ENCODE results near the gene WDR82.

DNA sequence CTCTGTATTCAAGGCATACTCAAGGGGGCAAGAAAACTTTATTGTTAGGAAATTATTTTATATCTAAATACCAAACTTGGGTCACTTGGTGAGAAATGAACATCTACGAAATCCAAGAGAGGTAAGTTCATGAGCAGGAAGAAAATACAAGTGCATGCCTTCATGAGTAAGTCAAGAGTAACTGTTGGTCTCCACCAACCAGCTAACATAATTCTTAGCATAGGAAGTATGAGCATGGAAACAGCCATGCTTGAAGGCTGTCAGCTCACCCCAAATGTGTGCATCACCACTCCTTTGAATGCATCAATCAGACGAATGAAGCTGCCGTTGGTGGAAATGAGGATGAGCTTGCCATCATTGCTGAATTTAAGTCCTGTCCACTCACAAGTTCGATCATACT, 19.0 kb downstream of the WDR82 start:
- TF ChIP-seq, protein P1, sequence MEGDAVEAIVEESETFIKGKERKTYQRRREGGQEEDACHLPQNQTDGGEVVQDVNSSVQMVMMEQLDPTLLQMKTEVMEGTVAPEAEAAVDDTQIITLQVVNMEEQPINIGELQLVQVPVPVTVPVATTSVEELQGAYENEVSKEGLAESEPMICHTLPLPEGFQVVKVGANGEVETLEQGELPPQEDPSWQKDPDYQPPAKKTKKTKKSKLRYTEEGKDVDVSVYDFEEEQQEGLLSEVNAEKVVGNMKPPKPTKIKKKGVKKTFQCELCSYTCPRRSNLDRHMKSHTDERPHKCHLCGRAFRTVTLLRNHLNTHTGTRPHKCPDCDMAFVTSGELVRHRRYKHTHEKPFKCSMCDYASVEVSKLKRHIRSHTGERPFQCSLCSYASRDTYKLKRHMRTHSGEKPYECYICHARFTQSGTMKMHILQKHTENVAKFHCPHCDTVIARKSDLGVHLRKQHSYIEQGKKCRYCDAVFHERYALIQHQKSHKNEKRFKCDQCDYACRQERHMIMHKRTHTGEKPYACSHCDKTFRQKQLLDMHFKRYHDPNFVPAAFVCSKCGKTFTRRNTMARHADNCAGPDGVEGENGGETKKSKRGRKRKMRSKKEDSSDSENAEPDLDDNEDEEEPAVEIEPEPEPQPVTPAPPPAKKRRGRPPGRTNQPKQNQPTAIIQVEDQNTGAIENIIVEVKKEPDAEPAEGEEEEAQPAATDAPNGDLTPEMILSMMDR (IDR thresholded peaks at IDR 0.05) = no peak
- TF ChIP-seq EP300 (IDR thresholded peaks at IDR 0.05) (no peak), POLR2A (IDR thresholded peaks at IDR 0.05) (no peak)

Data from upper lobe of left lung (tissue), 4 donors.